Fibroblast of lung (primary cell): Measurements from ENCODE around the gene CHRNA3. TPM values are rescaled to one million over a fixed set of nuclear protein-coding genes. Genes with fewer than 3 reads are reported as not detected.

Source experiments
- DNase-seq, 2 donors: peaks; one replicate each; pipeline versions ENCODE4 v3.0.0 to v3.0.0-alpha.2; 2010; ENCODE audit warnings: low read depth in 2 of 2
- H2AFZ ChIP-seq: 2 replicates; pipeline ENCODE4 v1.5.1; 2012; ENCODE audit warnings: low read length, control low read depth, inconsistent platforms
- H3K27ac ChIP-seq: 2 replicates; pipeline ENCODE4 v1.5.1; 2011; ENCODE audit warnings: low read length, control low read depth; ENCODE audit not compliant: insufficient read depth
- H3K27me3 ChIP-seq: 2 replicates; pipeline ENCODE4 v1.5.1; 2011; ENCODE audit warnings: mild to moderate bottlenecking, low read length; ENCODE audit not compliant: control insufficient read depth, insufficient read depth
- H3K36me3 ChIP-seq: 2 replicates; pipeline ENCODE4 v1.5.1; 2011; ENCODE audit warnings: low read length; ENCODE audit not compliant: control insufficient read depth, insufficient read depth
- H3K4me1 ChIP-seq: 2 replicates; pipeline ENCODE4 v1.5.1; 2011; ENCODE audit warnings: low read length; ENCODE audit not compliant: control insufficient read depth, insufficient read depth; ENCODE audit errors: extremely low read depth
- H3K4me2 ChIP-seq: 2 replicates; pipeline ENCODE4 v1.5.1; 2011; ENCODE audit warnings: low read length, control low read depth; ENCODE audit not compliant: insufficient read depth; ENCODE audit errors: extremely low read depth
- H3K4me3 ChIP-seq, 4 experiments: fragments of 200-600 bp in 1 of 4; sonication (generic) in 1 of 4; replicated peaks in 1 of 4; 2 replicates each; pipeline ENCODE4 v1.5.1; 2011 to 2016; ENCODE audit warnings: low read length in 4 of 4, low read depth in 3 of 4, mild to moderate bottlenecking in 3 of 4, control low read depth in 2 of 4, inconsistent platforms in 1 of 4, mixed read lengths in 1 of 4; ENCODE audit not compliant: insufficient read depth in 1 of 4; ENCODE audit errors: control extremely low read depth in 1 of 4
- H3K79me2 ChIP-seq: 2 replicates; pipeline ENCODE4 v1.5.1; 2012; ENCODE audit warnings: mild to moderate bottlenecking, low read length, inconsistent platforms; ENCODE audit not compliant: control insufficient read depth, insufficient read depth
- H3K9ac ChIP-seq: 2 replicates; pipeline ENCODE4 v1.5.1; 2011; ENCODE audit warnings: mild to moderate bottlenecking, low read length, control low read depth; ENCODE audit not compliant: insufficient read depth
- H3K9me3 ChIP-seq: 2 replicates; pipeline ENCODE4 v1.5.1; 2012; ENCODE audit warnings: low read depth, low read length; ENCODE audit not compliant: control insufficient read depth, insufficient read depth
- H4K20me1 ChIP-seq: 2 replicates; pipeline ENCODE4 v1.5.1; 2011; ENCODE audit warnings: low read length; ENCODE audit not compliant: control insufficient read depth, insufficient read depth; ENCODE audit errors: extremely low read depth
- EZH2 ChIP-seq: IDR thresholded peaks from 2 replicates; pipeline ENCODE4 v1.5.1; 2012; ENCODE audit warnings: low read length, control low read depth, mild to moderate bottlenecking; ENCODE audit errors: missing control alignments
- polyA plus RNA-seq, 2 donors: library from polyadenylated mRNA; depleted of rRNA in 1 of 2; stranded (reverse) in 1 of 2; unstranded in 1 of 2; fragments of >200 nt; gene quantifications; 2 replicates each; pipeline ENCODE4 v1.2.1, GENCODE V29; 2011 to 2012; ENCODE audit warnings: missing spikeins in 1 of 2
- total RNA-seq: library from RNA; depleted of rRNA; stranded (reverse); fragments of >200 nt; gene quantifications from 2 replicates; pipeline ENCODE4 v1.2.1, GENCODE V29; 2014
- TF ChIP-seq, protein P1 (sequence below), 2 donors: IDR thresholded peaks in 1 of 2; conservative IDR thresholded peaks in 1 of 2; 1 replicate in 1 of 2; 2 replicates in 1 of 2; pipeline ENCODE4 v1.5.1; 2011 to 2012; ENCODE audit warnings: low read length in 2 of 2, control low read depth in 1 of 2, inconsistent platforms in 1 of 2, low read depth in 1 of 2, mild to moderate bottlenecking in 1 of 2

Gene CHRNA3
- total and polyA plus RNA-seq, 2 donors (not counting 1 experiment from before 2014, with no cell fraction given): not detected

DNA sequence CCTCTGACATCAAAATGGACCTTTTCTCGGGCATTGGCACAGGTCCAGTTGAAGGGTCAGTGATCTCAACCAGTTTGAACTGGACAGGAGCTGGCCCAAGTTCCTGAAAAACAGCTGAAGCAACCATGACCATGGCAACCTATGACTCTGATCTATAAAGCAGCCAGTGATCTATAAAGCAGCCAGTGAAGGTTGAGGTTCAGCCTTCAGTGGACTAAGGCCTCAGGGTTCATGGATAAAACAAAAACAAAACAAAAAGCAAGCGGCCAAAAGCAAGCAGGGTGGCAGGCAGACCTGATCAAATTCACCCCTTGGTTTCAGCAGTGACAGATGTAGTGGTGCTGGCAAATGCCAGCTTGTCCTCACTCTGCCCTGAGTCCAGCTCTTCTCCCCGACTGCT, 30.2 kb upstream of the CHRNA3 start:
- no peak for TF ChIP-seq EZH2
- TF ChIP-seq, protein P1, sequence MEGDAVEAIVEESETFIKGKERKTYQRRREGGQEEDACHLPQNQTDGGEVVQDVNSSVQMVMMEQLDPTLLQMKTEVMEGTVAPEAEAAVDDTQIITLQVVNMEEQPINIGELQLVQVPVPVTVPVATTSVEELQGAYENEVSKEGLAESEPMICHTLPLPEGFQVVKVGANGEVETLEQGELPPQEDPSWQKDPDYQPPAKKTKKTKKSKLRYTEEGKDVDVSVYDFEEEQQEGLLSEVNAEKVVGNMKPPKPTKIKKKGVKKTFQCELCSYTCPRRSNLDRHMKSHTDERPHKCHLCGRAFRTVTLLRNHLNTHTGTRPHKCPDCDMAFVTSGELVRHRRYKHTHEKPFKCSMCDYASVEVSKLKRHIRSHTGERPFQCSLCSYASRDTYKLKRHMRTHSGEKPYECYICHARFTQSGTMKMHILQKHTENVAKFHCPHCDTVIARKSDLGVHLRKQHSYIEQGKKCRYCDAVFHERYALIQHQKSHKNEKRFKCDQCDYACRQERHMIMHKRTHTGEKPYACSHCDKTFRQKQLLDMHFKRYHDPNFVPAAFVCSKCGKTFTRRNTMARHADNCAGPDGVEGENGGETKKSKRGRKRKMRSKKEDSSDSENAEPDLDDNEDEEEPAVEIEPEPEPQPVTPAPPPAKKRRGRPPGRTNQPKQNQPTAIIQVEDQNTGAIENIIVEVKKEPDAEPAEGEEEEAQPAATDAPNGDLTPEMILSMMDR (conservative IDR thresholded peaks at IDR 0.05 in 1 of 2, IDR thresholded peaks at IDR 0.05 in 1 of 2; ENCODE audit: low read depth in 1 of 2, low read length in 2 of 2): no peak
- no peaks in the 10 kb centered on the region for H3K4me1 ChIP-seq
- H3K27ac ChIP-seq: no peak overlapping the region
- H3K79me2 ChIP-seq: no peaks in the 10 kb centered on the region
- no peaks in the 10 kb centered on the region for H3K9me3 ChIP-seq
- H3K36me3 ChIP-seq: no peaks in the 10 kb centered on the region
- no peaks in the 10 kb centered on the region for H4K20me1 ChIP-seq
- H2AFZ ChIP-seq: no peak overlapping the region
- H3K4me2 ChIP-seq: no peak overlapping the region
- H3K27me3 ChIP-seq: no peaks in the 10 kb centered on the region
- DNase-seq: no peak
- H3K9ac ChIP-seq: no peak overlapping the region
- H3K4me3 ChIP-seq: no peak overlapping the region

DNA sequence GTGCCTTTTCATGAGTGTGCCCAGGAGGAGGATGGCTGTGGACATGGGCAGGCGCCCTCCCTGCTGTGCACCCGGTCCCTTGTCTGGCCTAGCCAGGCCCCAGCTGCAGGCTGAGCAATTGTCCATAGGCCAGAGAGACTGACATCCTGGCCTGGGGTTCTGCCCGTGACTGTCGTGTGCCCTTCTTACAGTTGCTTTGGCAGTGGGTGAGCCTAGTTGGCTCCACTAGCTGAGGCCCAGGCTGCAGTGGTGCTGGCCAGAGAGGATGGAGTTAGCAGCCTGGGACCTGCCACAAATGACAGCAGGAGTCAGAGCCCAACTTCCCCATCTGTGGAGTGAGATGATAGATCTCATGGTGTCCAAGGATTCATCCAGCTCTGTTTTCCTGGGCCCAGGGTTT, 29.2 kb upstream of the CHRNA3 start:
- DNase-seq: no peak
- no peak overlapping the region for H3K27ac ChIP-seq
- no peak overlapping the region for H3K4me2 ChIP-seq
- H3K79me2 ChIP-seq: no peaks in the 10 kb centered on the region
- no peaks in the 10 kb centered on the region for H4K20me1 ChIP-seq
- no peak overlapping the region for H3K4me3 ChIP-seq
- no peak overlapping the region for H3K9ac ChIP-seq
- H3K36me3 ChIP-seq: no peaks in the 10 kb centered on the region
- H3K9me3 ChIP-seq: no peaks in the 10 kb centered on the region
- TF ChIP-seq EZH2: no peak
- TF ChIP-seq, protein P1 (conservative IDR thresholded peaks at IDR 0.05 in 1 of 2, IDR thresholded peaks at IDR 0.05 in 1 of 2; ENCODE audit: low read depth in 1 of 2, low read length in 2 of 2): no peak
- H2AFZ ChIP-seq: no peak overlapping the region
- no peaks in the 10 kb centered on the region for H3K27me3 ChIP-seq
- no peaks in the 10 kb centered on the region for H3K4me1 ChIP-seq

DNA sequence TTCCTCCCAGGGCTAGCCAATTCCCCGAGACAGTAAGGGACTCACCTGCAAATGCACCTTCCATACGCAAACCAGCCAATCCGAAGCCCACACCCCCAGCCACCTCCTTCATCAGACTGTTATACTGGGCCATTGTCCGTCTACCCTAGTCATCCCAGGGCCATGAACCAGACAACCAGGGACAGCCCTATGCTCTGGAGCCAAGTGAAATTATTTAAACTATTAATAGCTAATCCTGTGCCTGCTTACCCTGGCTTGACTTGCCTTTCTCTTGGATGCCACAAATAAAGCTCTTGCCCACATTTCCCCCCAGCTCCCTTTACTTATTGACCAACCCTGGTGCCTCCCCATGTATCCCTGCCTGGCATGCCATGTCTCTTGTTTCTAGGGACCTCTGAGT, 24.2 kb upstream of the CHRNA3 start:
- no peak overlapping the region for H3K9ac ChIP-seq
- H3K4me3 ChIP-seq: no peak overlapping the region
- H3K27me3 ChIP-seq: no peaks in the 10 kb centered on the region
- DNase-seq: no peak
- no peak overlapping the region for H2AFZ ChIP-seq
- H3K36me3 ChIP-seq: no peaks in the 10 kb centered on the region
- no peaks in the 10 kb centered on the region for H3K4me1 ChIP-seq
- no peaks in the 10 kb centered on the region for H3K79me2 ChIP-seq
- no peaks in the 10 kb centered on the region for H3K9me3 ChIP-seq
- no peak overlapping the region for H3K27ac ChIP-seq
- H4K20me1 ChIP-seq: no peaks in the 10 kb centered on the region
- no peak overlapping the region for H3K4me2 ChIP-seq
- TF ChIP-seq, protein P1 (conservative IDR thresholded peaks at IDR 0.05 in 1 of 2, IDR thresholded peaks at IDR 0.05 in 1 of 2; ENCODE audit: low read depth in 1 of 2, low read length in 2 of 2): no peak
- no peak for TF ChIP-seq EZH2
